NB4 (cell line): ENCODE measurements around the gene PLEKHG4.

ENCODE experiments used
- DNase-seq: peaks from one replicate; pipeline ENCODE4 v3.0.0; 2010; ENCODE audit warnings: low read depth
- H3K4me3 ChIP-seq: one replicate; pipeline ENCODE4 v1.5.1; 2011; ENCODE audit warnings: mild to moderate bottlenecking, low read depth, low read length, moderate library complexity
- CTCF ChIP-seq: IDR thresholded peaks from one replicate; pipeline ENCODE4 v1.5.1; 2012; ENCODE audit warnings: low read depth, low read length
- MAX ChIP-seq: IDR thresholded peaks from 2 replicates; pipeline ENCODE4 v1.6.1; 2011; ENCODE audit warnings: low read depth, low read length
- MYC ChIP-seq: IDR thresholded peaks from 2 replicates; pipeline ENCODE4 v1.6.1; 2011; ENCODE audit warnings: low read depth, low read length
- POLR2A ChIP-seq: IDR thresholded peaks from 2 replicates; pipeline ENCODE4 v1.6.1; 2011; ENCODE audit warnings: mild to moderate bottlenecking; ENCODE audit not compliant: insufficient read length; ENCODE audit errors: extremely low read depth

The PLEKHG4 gene

GRCh38 chr16:67327743-67328142 lies 48.4 kb downstream of the PLEKHG4 start:
- no peak for DNase-seq
- TF ChIP-seq POLR2A (no peak), MYC (no peak), MAX (no peak), CTCF (no peak)
- no peak overlapping the region for H3K4me3 ChIP-seq

GRCh38 chr16:67329901-67330300 lies 50.6 kb downstream of the PLEKHG4 start:
- no peak overlapping the region for H3K4me3 ChIP-seq
- no peak for DNase-seq
- TF ChIP-seq MYC (no peak), CTCF (no peak), POLR2A (no peak), MAX (no peak)

- no peak for DNase-seq
- no peak for TF ChIP-seq MAX
- H3K4me3 ChIP-seq = no peak overlapping the region
These were observed 54.0 kb downstream of the PLEKHG4 start for GRCh38 chr16:67333315-67333714.

GRCh38 chr16:67336116-67336515 lies 56.8 kb downstream of the PLEKHG4 start:
- H3K4me3 ChIP-seq = no peak overlapping the region

GRCh38 chr16:67336648-67337047 lies 57.3 kb downstream of the PLEKHG4 start:
- DNase-seq = no peak
- TF ChIP-seq MAX (no peak), POLR2A (no peak), CTCF (no peak), MYC (no peak)
- H3K4me3 ChIP-seq = no peak overlapping the region

More at GRCh38 chr16:67336116-67336515, 56.8 kb downstream of the PLEKHG4 start:
- DNase-seq = no peak
- TF ChIP-seq MYC (no peak), CTCF (no peak), MAX (no peak), POLR2A (no peak)
